Adrenal gland (tissue), 5 donors: ENCODE results near the gene COL20A1.

Source experiments
- POLR2A ChIP-seq, 2 donors: fragments of 450-650 bp; IDR thresholded peaks; one replicate each; pipeline ENCODE4 v1.6.1; 2017; ENCODE audit warnings: antibody characterized with exemption in 2 of 2, mild to moderate bottlenecking in 2 of 2, moderate library complexity in 1 of 2
- TF ChIP-seq, protein P1 (sequence below), 6 experiments: fragments of 450-650 bp in 4 of 6; fragments of 200-600 bp in 2 of 6; sonication (generic) in 1 of 6; IDR thresholded peaks; 1 replicate in 5 of 6; 2 replicates in 1 of 6; pipeline versions ENCODE4 v1.5.1 to v1.8.0; 2016 to 2021; ENCODE audit warnings: antibody characterized with exemption in 6 of 6, mild to moderate bottlenecking in 2 of 6, moderate library complexity in 1 of 6
- donor health status: DM: no; HTN: no; CAD: no.

DNA sequence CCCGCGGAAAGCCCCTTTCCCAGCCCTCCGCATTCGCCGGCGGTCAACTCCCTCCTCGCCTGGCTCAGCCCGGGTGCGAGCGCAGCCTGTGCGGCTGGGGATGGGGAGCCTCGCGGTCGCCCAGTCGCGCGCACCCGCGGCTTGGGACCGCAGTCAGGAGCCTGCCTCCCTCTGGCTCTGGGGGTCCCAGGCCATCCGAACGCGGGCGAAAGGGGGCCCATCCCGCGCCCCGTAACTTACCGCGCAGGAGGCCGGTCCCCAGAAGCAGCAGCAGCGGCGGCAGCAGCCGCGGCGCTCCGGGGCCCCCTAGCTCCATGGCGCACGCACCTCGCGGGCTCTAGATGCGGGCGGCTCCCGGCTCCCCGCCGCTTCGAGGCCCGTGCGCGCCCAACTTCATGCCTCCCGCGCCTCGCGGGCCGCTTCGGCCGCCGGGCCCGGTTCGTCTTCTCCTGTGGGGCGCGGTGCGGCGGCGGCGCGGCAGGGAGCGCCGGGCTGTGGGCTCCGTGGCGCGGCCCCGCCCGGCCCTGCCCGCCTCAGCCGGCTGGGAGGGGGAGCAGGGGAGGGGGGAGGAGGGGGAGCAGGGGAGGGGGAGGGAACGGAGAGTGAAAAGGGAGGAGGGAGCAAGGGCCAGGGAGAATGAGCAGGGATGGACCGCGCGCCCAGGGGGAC, 68.0 kb downstream of the COL20A1 start, which contains the start of gene CHRNA4:
- TF ChIP-seq POLR2A (IDR thresholded peaks at IDR 0.05) = no peak
- TF ChIP-seq, protein P1, sequence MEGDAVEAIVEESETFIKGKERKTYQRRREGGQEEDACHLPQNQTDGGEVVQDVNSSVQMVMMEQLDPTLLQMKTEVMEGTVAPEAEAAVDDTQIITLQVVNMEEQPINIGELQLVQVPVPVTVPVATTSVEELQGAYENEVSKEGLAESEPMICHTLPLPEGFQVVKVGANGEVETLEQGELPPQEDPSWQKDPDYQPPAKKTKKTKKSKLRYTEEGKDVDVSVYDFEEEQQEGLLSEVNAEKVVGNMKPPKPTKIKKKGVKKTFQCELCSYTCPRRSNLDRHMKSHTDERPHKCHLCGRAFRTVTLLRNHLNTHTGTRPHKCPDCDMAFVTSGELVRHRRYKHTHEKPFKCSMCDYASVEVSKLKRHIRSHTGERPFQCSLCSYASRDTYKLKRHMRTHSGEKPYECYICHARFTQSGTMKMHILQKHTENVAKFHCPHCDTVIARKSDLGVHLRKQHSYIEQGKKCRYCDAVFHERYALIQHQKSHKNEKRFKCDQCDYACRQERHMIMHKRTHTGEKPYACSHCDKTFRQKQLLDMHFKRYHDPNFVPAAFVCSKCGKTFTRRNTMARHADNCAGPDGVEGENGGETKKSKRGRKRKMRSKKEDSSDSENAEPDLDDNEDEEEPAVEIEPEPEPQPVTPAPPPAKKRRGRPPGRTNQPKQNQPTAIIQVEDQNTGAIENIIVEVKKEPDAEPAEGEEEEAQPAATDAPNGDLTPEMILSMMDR (IDR thresholded peaks at IDR 0.05) = no peak
